AG04449 (cell line): Measurements from ENCODE around the gene JPH4.

ENCODE experiments used
- CTCF ChIA-PET: fragments of 350-600 bp; formaldehyde crosslinking; extraction: SDS; loops from one replicate; lab custom pipeline; 2021; ENCODE audit warnings: antibody characterized with exemption; lab: Yijun Ruan, JAX
- POLR2A ChIA-PET: fragments of 400-600, 350-600 bp; formaldehyde crosslinking; extraction: SDS; loops from one replicate; lab custom pipeline; 2020; ENCODE audit warnings: antibody characterized with exemption, inconsistent platforms; lab: Yijun Ruan, JAX
- DNase-seq: peaks from one replicate; pipeline ENCODE4 v3.0.0-alpha.2; 2010; ENCODE audit warnings: low read depth, low spot score
- H3K4me3 ChIP-seq: 2 replicates; pipeline ENCODE4 v1.5.1; 2011; ENCODE audit warnings: low read depth, mild to moderate bottlenecking, control low read depth, low read length
- TF ChIP-seq, protein P1 (sequence below): IDR thresholded peaks from one replicate; pipeline ENCODE4 v1.5.1; 2011; ENCODE audit warnings: mild to moderate bottlenecking, moderate library complexity, low read length, control low read depth, inconsistent platforms; ENCODE audit not compliant: insufficient read depth; ENCODE audit errors: missing control alignments

JPH4 gene

DNA sequence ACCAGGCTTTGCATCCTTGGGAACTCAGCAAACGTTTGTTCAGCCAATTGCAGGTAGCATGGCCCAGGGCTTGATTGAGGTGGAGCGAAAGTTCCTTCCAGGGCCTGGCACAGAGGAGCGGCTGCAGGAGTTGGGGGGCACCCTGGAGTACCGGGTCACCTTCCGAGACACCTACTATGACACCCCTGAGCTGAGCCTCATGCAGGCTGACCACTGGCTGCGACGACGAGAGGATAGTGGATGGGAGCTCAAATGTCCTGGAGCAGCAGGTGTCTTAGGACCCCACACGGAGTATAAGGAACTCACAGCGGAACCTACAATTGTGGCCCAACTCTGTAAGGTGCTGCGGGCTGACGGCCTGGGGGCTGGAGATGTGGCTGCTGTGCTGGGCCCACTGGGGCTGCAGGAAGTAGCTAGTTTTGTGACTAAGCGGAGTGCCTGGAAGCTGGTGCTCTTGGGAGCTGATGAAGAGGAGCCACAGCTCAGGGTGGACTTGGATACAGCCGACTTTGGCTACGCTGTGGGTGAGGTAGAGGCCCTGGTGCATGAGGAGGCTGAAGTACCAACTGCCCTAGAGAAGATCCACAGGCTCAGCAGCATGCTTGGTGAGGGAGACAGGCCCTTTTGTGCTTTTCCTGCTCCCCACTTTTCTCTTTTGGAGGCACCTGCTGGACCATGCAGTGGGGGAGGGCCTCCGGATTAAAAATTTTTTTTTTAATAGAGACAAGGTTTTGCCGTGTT lies 21.7 kb downstream of the JPH4 start:
- DNase-seq: no peak
- H3K4me3 ChIP-seq: peak overlapping the region; percentile 82
- TF ChIP-seq, protein P1, sequence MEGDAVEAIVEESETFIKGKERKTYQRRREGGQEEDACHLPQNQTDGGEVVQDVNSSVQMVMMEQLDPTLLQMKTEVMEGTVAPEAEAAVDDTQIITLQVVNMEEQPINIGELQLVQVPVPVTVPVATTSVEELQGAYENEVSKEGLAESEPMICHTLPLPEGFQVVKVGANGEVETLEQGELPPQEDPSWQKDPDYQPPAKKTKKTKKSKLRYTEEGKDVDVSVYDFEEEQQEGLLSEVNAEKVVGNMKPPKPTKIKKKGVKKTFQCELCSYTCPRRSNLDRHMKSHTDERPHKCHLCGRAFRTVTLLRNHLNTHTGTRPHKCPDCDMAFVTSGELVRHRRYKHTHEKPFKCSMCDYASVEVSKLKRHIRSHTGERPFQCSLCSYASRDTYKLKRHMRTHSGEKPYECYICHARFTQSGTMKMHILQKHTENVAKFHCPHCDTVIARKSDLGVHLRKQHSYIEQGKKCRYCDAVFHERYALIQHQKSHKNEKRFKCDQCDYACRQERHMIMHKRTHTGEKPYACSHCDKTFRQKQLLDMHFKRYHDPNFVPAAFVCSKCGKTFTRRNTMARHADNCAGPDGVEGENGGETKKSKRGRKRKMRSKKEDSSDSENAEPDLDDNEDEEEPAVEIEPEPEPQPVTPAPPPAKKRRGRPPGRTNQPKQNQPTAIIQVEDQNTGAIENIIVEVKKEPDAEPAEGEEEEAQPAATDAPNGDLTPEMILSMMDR: no peak
- CTCF ChIA-PET: interaction anchor here (0.6 to 19.3 kb wide), 10 partner anchors 8 to 353 kb away, joined by 3 to 910 read pairs (median 6); partner anchors contain the start of genes AP1G2 and ZFHX2
- POLR2A ChIA-PET: no interaction called here

DNA sequence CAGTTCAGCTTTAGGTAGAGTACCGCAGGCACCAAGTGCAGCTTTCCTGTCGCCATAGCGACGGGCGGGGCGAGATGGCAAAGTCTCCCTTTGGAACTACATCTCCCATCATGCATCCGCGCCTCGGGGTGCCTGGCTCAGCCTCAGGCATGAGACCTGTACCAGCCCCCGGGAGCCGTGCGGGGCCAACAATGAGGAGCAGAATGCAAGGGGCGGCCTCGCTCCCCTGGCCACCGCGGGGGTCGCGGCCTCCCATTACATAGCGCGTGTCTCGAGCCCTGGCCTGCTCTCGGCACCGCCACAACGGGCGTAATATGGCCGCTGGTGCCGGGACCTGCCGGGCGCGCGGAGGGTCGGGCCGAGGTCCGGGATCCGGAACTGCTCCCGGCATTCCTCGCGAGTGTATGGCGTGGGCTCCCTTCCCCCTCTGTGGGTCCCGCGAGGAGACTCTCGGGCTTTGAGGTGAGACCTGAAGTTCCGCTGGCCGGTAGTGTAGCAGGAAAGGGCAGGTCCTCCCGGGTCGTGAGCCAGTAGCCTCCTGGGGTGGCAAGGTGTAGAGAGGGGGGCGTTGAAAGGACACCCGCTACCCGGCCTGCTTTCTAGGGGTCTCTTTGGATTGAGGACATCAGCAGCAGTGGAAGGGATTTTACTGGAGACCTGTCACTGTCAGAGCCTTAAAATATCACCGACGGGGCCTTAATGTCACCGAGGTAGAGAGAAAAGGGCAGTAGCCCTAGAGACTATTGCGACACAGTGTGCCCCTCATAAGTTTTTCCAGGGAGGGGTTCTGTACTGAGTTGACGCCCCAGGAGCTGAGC lies 22.5 kb downstream of the JPH4 start, which contains the start of gene THTPA:
Gene THTPA (plus strand): TSS at position 390 of the 818 bp plus-strand sequence. CDS start 487 bp downstream, outside the sequence.
- CTCF ChIA-PET: interaction anchor here (0.6 to 19.3 kb wide), 11 partner anchors 7 to 354 kb away, joined by 3 to 910 read pairs (median 3); partner anchors contain the start of genes AP1G2 and ZFHX2
- no peak for DNase-seq
- peak within 1 kb of the TSS; percentile 82 for H3K4me3 ChIP-seq
- POLR2A ChIA-PET: interaction anchor here (0.7 to 1.2 kb wide), 3 partner anchors 11 to 78 kb away, joined by 3 to 5 read pairs (median 5); partner anchors contain the start of gene AP1G2
- TF ChIP-seq, protein P1: no peak

DNA sequence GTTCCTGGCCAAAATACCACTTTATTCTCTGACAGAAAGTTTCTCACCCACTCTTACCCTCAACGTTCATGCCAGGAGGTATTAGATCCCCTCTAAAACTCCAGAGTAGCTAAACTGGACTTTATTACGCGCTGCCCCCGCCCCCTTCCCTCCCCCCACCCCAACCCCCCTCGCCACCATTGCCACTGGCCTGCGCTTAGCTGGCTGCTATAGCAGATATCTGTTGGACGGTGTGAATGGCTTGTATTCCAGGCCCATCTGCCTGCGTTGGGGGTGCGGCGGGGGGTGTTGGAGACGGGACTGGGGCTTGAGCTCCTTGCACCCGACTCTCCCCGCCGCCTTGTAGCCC lies 23.1 kb downstream of the JPH4 start:
- H3K4me3 ChIP-seq: peak overlapping the region; percentile 82
- no peak for DNase-seq
- POLR2A ChIA-PET: interaction anchor here (0.7 to 1.2 kb wide), 3 partner anchors 12 to 77 kb away, joined by 3 to 5 read pairs (median 5); partner anchors contain the start of gene AP1G2
- TF ChIP-seq, protein P1: no peak
- CTCF ChIA-PET: interaction anchor here (0.7 to 19.3 kb wide), 4 partner anchors 12 to 74 kb away, joined by 3 to 910 read pairs (median 10); partner anchors contain the start of gene AP1G2

DNA sequence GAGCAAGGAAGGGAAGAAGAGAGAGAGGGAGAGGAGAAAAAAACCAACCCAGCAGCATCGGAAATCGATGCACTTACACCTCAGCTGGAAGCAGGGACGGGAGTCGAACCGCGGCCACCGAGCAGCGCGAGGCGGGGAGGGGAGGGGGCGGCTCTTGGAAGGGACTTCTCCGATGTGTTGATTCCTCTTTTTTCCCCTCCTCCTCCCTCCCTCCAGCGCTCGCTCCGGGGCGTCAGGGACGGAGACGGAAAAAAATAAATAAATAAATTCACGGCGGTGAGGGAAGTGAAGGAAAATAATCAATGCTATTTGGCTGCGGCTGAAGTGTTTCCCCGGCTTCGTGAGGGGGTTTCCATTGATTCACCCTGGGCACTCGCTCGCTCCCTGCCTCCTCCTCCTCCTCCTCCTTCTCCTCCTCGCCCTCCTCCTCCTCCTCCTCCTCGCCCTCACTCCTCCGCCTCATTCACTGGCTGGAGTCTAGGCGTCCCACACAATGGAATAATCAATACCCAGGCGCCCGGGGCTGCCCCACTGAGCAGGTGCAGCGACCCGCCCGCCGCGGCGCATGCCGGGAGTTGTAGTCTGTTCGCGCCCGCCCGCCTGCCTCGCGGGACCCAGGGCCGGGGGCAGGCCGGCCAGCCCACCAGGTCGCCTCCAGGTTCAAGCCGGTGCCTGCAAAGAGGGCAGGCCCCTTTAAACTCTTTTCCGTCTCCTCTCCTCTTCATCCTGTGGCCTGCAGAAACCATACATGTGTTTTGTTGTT lies 27.1 kb downstream of the JPH4 start, which contains the start of gene ZFHX2:
Gene ZFHX2 (minus strand): TSS at position 500 of the 763 bp plus-strand sequence. CDS start 16,440 bp downstream, outside the sequence.
- ChIA-PET CTCF (interaction anchor here (1.1 to 7.4 kb wide), 4 partner anchors 9 to 75 kb away, joined by 3 to 97 read pairs (median 15); no protein-coding TSS in a partner anchor), POLR2A (interaction anchor here (0.7 kb wide), 1 partner anchor 25 kb away, joined by 3 read pairs; no protein-coding TSS in a partner anchor)

DNA sequence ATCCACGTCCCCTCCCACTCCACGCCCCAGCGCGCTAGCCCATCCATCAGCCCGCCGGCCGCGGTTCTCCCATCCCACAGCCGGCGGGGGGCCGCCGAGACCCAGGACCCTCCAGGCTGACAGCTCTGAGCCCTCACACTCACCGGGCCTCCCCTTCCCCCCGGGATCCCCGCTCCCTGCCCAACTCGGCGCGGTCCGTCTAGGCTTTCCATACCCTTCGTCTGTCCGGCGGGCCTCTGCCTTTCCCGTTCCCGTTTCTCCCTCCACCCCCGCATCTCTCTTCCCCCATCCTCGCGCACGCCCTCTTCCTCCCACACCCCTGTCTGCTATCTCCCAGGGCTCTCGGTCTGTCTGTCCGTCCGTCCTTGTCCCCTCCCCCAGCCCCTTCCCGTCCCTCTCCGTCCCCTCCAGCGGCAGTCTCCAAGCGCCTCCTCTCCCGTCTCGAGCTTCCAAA lies 27.8 kb downstream of the JPH4 start:
- peak overlapping the region; percentile 64 for H3K4me3 ChIP-seq
- ChIA-PET POLR2A (interaction anchor here (0.7 kb wide), 1 partner anchor 25 kb away, joined by 3 read pairs; no protein-coding TSS in a partner anchor), CTCF (interaction anchor here (1.8 to 7.4 kb wide), 3 partner anchors 9 to 16 kb away, joined by 4 to 97 read pairs (median 26); no protein-coding TSS in a partner anchor)
- no peak for DNase-seq
- TF ChIP-seq, protein P1: no peak

More for the DNA sequence above, 27.1 kb downstream of the JPH4 start, which contains the start of gene ZFHX2:
- TF ChIP-seq, protein P1: no peak
- DNase-seq: no peak
- H3K4me3 ChIP-seq: peak within 1 kb of the TSS; percentile 64
